NT2/D1 (cell line): Measurements from ENCODE around the gene CD55.

Experiments used
- DNase-seq: peaks from one replicate; pipeline ENCODE4 v3.0.0-alpha.2; 2011; ENCODE audit warnings: low read depth, low spot score
- H3K27me3 ChIP-seq: 2 replicates; pipeline ENCODE4 v1.6.0; 2011; ENCODE audit warnings: mild to moderate bottlenecking; ENCODE audit not compliant: insufficient read length, insufficient read depth
- H3K36me3 ChIP-seq: 2 replicates; pipeline ENCODE4 v1.6.1; 2011; ENCODE audit warnings: mild to moderate bottlenecking, low read length, mixed read lengths; ENCODE audit not compliant: insufficient read depth, insufficient read length
- H3K4me1 ChIP-seq: 2 replicates; pipeline ENCODE4 v1.5.1; 2011; ENCODE audit not compliant: insufficient read depth, insufficient read length
- H3K4me3 ChIP-seq: 2 replicates; pipeline ENCODE4 v1.5.1; 2011; ENCODE audit warnings: low read depth; ENCODE audit not compliant: insufficient read length
- H3K9ac ChIP-seq: 2 replicates; pipeline ENCODE4 v1.6.0; 2011; ENCODE audit warnings: low read depth; ENCODE audit not compliant: insufficient read length
- H3K9me3 ChIP-seq: 2 replicates; pipeline ENCODE4 v1.5.1; 2011; ENCODE audit warnings: mild to moderate bottlenecking, low read length; ENCODE audit not compliant: insufficient read depth
- SUZ12 ChIP-seq: IDR thresholded peaks from 2 replicates; pipeline ENCODE4 v1.6.1; 2011; ENCODE audit not compliant: insufficient read length, insufficient read depth; ENCODE audit errors: extremely low read depth
- YY1 ChIP-seq: IDR thresholded peaks from 2 replicates; pipeline ENCODE4 v1.6.1; 2011; ENCODE audit not compliant: insufficient read length, insufficient read depth
- ZNF274 ChIP-seq: IDR thresholded peaks from 2 replicates; pipeline ENCODE4 v1.6.1; 2011; ENCODE audit warnings: mild to moderate bottlenecking, low read depth, low read length

The CD55 gene

GRCh38 chr1:207321079-207321789, at the start of gene CD55:
TSS of gene CD55 (plus strand) at chr1:207321678. CDS start at chr1:207321766, 88 bp downstream.
- no peaks in the 10 kb centered on the region for H3K4me1 ChIP-seq
- H3K4me3 ChIP-seq, result peak within 1 kb of the TSS; percentile 57
- peak within 1 kb of the TSS; percentile 81 for H3K9ac ChIP-seq
- TF ChIP-seq ZNF274 (no peak), YY1 (no peak), SUZ12 (no peak)
- no peaks in the 10 kb centered on the region for H3K9me3 ChIP-seq
- H3K27me3 ChIP-seq, result no peaks in the 10 kb centered on the region
- H3K36me3 ChIP-seq, result peaks cover 24% of the 10 kb centered on the region
- DNase-seq, result peak; percentile 95

GRCh38 chr1:207274882-207275281, 46.6 kb upstream of the CD55 start:
- Histone ChIP-seq H3K9ac (no peak overlapping the region), H3K27me3 (no peaks in the 10 kb centered on the region), H3K4me3 (no peak overlapping the region), H3K4me1 (no peaks in the 10 kb centered on the region), H3K36me3 (no peaks in the 10 kb centered on the region), H3K9me3 (no peaks in the 10 kb centered on the region; the same call in 1 of the 2 replicates)
- no peak for DNase-seq
- no peak for TF ChIP-seq ZNF274
- no peak for TF ChIP-seq YY1
- TF ChIP-seq SUZ12, result no peak

- Histone ChIP-seq H3K4me3 (no peak overlapping the region), H3K36me3 (no peaks in the 10 kb centered on the region), H3K4me1 (no peaks in the 10 kb centered on the region), H3K9ac (no peak overlapping the region), H3K27me3 (no peaks in the 10 kb centered on the region), H3K9me3 (no peaks in the 10 kb centered on the region; the same call in 1 of the 2 replicates)
- no peak for DNase-seq
- TF ChIP-seq ZNF274 (no peak), YY1 (no peak), SUZ12 (no peak)
Observed at GRCh38 chr1:207276465-207276864, 45.0 kb upstream of the CD55 start.

GRCh38 chr1:207277241-207277640, 44.2 kb upstream of the CD55 start:
- Histone ChIP-seq H3K36me3 (no peaks in the 10 kb centered on the region), H3K4me1 (no peaks in the 10 kb centered on the region), H3K9me3 (no peaks in the 10 kb centered on the region), H3K4me3 (no peak overlapping the region), H3K27me3 (no peaks in the 10 kb centered on the region), H3K9ac (no peak overlapping the region)
- TF ChIP-seq YY1 (no peak), ZNF274 (no peak)
- DNase-seq, result no peak

- H3K4me3 ChIP-seq, result no peak overlapping the region
- no peak overlapping the region for H3K9ac ChIP-seq
- H3K36me3 ChIP-seq, result no peaks in the 10 kb centered on the region
- no peak for DNase-seq
- no peaks in the 10 kb centered on the region for H3K9me3 ChIP-seq
- no peaks in the 10 kb centered on the region for H3K27me3 ChIP-seq
- no peaks in the 10 kb centered on the region for H3K4me1 ChIP-seq
- TF ChIP-seq SUZ12 (no peak), YY1 (no peak), ZNF274 (no peak)
Observed at GRCh38 chr1:207279652-207280051, 41.8 kb upstream of the CD55 start.

- DNase-seq, result no peak
- no peaks in the 10 kb centered on the region for H3K36me3 ChIP-seq
- TF ChIP-seq YY1, result no peak
- TF ChIP-seq SUZ12, result no peak
- TF ChIP-seq ZNF274, result no peak
- H3K4me3 ChIP-seq, result no peak overlapping the region
- H3K9me3 ChIP-seq, result no peaks in the 10 kb centered on the region
- H3K27me3 ChIP-seq, result no peaks in the 10 kb centered on the region
- H3K4me1 ChIP-seq, result no peaks in the 10 kb centered on the region
- no peak overlapping the region for H3K9ac ChIP-seq
Observed at GRCh38 chr1:207280706-207281105, 40.8 kb upstream of the CD55 start.

GRCh38 chr1:207282058-207282457, 39.4 kb upstream of the CD55 start:
- DNase-seq, result no peak
- Histone ChIP-seq H3K4me3 (no peak overlapping the region), H3K4me1 (no peaks in the 10 kb centered on the region), H3K9ac (no peak overlapping the region), H3K9me3 (no peaks in the 10 kb centered on the region), H3K36me3 (no peaks in the 10 kb centered on the region), H3K27me3 (no peaks in the 10 kb centered on the region)
- no peak for TF ChIP-seq SUZ12
- TF ChIP-seq YY1, result no peak
- no peak for TF ChIP-seq ZNF274
